Ovary (tissue), 3 donors: ENCODE data around the gene MEN1.

Experiments used
- CTCF ChIP-seq, 3 donors: fragments of 450-650 bp in 2 of 3; fragments of 200-600 bp in 1 of 3; IDR thresholded peaks; one replicate each; pipeline versions ENCODE4 v1.5.1 to v1.8.0; 2016 to 2022; ENCODE audit warnings: antibody characterized with exemption in 3 of 3, mild to moderate bottlenecking in 1 of 3
- POLR2A ChIP-seq: fragments of 450-650 bp; IDR thresholded peaks from one replicate; pipeline ENCODE4 v1.6.1; 2017; ENCODE audit warnings: antibody characterized with exemption, mild to moderate bottlenecking, moderate library complexity
- donor health status: DM: no; HTN: no; CAD: no.

DNA sequence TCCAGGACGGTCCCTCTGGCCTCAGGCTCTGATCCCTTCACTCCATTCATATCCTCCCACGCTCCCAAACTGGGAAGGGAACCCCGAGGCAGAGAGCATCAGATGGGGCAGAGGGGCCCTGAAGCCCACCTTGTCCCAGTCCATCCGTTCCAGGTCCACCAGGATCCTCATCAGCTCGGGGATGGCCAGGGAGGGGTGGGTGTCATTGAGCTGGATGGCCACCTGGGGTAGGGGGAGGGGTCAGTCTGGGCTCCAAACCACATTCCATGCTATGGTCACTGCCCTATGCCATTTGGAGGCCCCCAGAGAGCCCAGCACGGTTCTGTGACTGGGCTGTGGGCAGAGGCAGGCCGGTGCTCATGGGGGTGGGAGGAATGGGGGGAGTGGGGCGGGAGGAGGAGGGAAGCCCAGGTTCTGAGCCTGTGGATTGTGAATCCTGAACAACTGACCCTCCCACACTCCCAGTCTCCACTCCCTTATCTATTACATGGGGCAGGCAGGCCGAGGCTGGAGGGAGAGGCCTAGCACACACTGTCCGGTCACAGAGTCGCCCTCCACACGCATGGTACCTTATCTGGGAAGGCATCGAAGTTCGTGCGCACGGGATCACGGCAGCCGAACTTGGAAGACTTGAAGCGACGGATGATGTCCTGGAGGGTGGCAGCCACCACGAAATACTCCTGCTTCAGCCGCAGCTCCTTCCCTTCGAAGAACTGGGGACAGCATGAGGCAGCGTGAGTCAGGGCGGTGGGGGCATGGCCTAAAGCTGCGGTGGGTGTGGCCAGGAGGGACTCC is 56.0 kb downstream of the MEN1 start:
- no peak for TF ChIP-seq POLR2A
- no peak for TF ChIP-seq CTCF (IDR thresholded peaks at IDR 0.05)
